ENCODE data around the gene MAP7D1.
"Not testable (repeated sequence)": the region's sequence is repeated elsewhere in the genome, so short reads cannot be mapped to it uniquely, and the experiment has no call there.

MAP7D1 gene

GRCh38 chr1:36157973-36158826 lies 2.2 kb downstream of the MAP7D1 start:
- no peak overlapping the region for H3K27ac ChIP-seq
- TF ChIP-seq ZFX (IDR thresholded peaks at IDR 0.05; ENCODE audit: borderline replicate concordance) (no peak), CTCF (IDR thresholded peaks at IDR 0.05) (no peak)

GRCh38 chr1:36158827-36159252 lies 2.9 kb downstream of the MAP7D1 start:
- H3K27ac ChIP-seq = not testable (repeated sequence)

GRCh38 chr1:36159614-36160387 lies 3.8 kb downstream of the MAP7D1 start:
- H3K27ac ChIP-seq = no peak overlapping the region
- TF ChIP-seq CTCF (IDR thresholded peaks at IDR 0.05) (no peak), ZFX (IDR thresholded peaks at IDR 0.05; ENCODE audit: borderline replicate concordance) (no peak)

GRCh38 chr1:36160388-36160948 lies 4.5 kb downstream of the MAP7D1 start:
- no peak overlapping the region for H3K27ac ChIP-seq
- TF ChIP-seq ZFX (IDR thresholded peaks at IDR 0.05; ENCODE audit: borderline replicate concordance) (no peak), CTCF (IDR thresholded peaks at IDR 0.05) (no peak)

GRCh38 chr1:36160949-36161485 lies 5.1 kb downstream of the MAP7D1 start:
- TF ChIP-seq CTCF (IDR thresholded peaks at IDR 0.05) = no peak
- TF ChIP-seq ZFX (IDR thresholded peaks at IDR 0.05; ENCODE audit: borderline replicate concordance) = no peak
- no peak overlapping the region for H3K27ac ChIP-seq

- H3K27ac ChIP-seq = no peak overlapping the region
- TF ChIP-seq ZFX (IDR thresholded peaks at IDR 0.05; ENCODE audit: borderline replicate concordance) = no peak
- TF ChIP-seq CTCF (IDR thresholded peaks at IDR 0.05) = no peak
These were observed 5.9 kb downstream of the MAP7D1 start for GRCh38 chr1:36161641-36162531.
